Mesenchymal stem cell (in vitro differentiated cells and primary cell): ENCODE measurements around the gene SOX10.

Source experiments
- DNase-seq: peaks from one replicate; pipeline ENCODE4 v3.0.0-alpha.2; 2013
- H2AFZ ChIP-seq: one replicate; pipeline ENCODE4 v1.6.1; 2013; ENCODE audit warnings: low read depth, mild to moderate bottlenecking, control low read depth, inconsistent platforms, low read length, moderate library complexity
- H2AK5ac ChIP-seq: 2 replicates; pipeline ENCODE4 v1.6.1; 2013; ENCODE audit warnings: low read length, moderate library complexity, mild to moderate bottlenecking, inconsistent platforms; ENCODE audit not compliant: severe bottlenecking
- H2BK120ac ChIP-seq: one replicate; pipeline ENCODE4 v1.6.1; 2013; ENCODE audit warnings: low read depth, mild to moderate bottlenecking, inconsistent platforms, low read length, moderate library complexity
- H2BK12ac ChIP-seq, 2 experiments: one replicate each; pipeline ENCODE4 v1.6.1; 2013; ENCODE audit warnings: inconsistent platforms in 2 of 2, low read length in 2 of 2, mild to moderate bottlenecking in 2 of 2, moderate library complexity in 2 of 2, control low read depth in 1 of 2
- H2BK15ac ChIP-seq: one replicate; pipeline ENCODE4 v1.6.1; 2013; ENCODE audit warnings: mild to moderate bottlenecking, low read depth, inconsistent platforms; ENCODE audit not compliant: poor library complexity, severe bottlenecking
- H2BK5ac ChIP-seq: 2 replicates; pipeline ENCODE4 v1.6.1; 2013; ENCODE audit warnings: low read depth, mild to moderate bottlenecking, low read length, control low read depth, inconsistent platforms; ENCODE audit not compliant: poor library complexity, severe bottlenecking
- H3K14ac ChIP-seq, 2 experiments: one replicate each; pipeline ENCODE4 v1.6.1; 2013; ENCODE audit warnings: inconsistent platforms in 2 of 2, low read length in 2 of 2, control low read depth in 1 of 2, mild to moderate bottlenecking in 1 of 2, moderate library complexity in 1 of 2
- H3K18ac ChIP-seq, 2 experiments: one replicate each; pipeline ENCODE4 v1.6.1; 2013; ENCODE audit warnings: inconsistent platforms in 2 of 2, low read length in 2 of 2, control low read depth in 1 of 2, low read depth in 1 of 2, mild to moderate bottlenecking in 1 of 2
- H3K23ac ChIP-seq, 2 experiments: one replicate each; pipeline ENCODE4 v1.6.1; 2013; ENCODE audit warnings: inconsistent platforms in 2 of 2, low read length in 2 of 2, mild to moderate bottlenecking in 2 of 2, moderate library complexity in 2 of 2, control low read depth in 1 of 2
- H3K27ac ChIP-seq: 2 replicates; pipeline ENCODE4 v1.5.1; 2013; ENCODE audit warnings: mild to moderate bottlenecking, moderate library complexity, low read length, control low read depth, inconsistent platforms; ENCODE audit not compliant: poor library complexity, severe bottlenecking
- H3K27me3 ChIP-seq, 2 experiments: 2 replicates each; pipeline versions ENCODE4 v1.6.1 to v1.7.0; 2013; ENCODE audit warnings: low read length in 2 of 2, mild to moderate bottlenecking in 2 of 2, moderate library complexity in 2 of 2, control low read depth in 1 of 2, inconsistent platforms in 1 of 2; ENCODE audit not compliant: control insufficient read depth in 1 of 2, insufficient read depth in 1 of 2
- H3K36me3 ChIP-seq, 2 experiments: 2 replicates each; pipeline versions ENCODE4 v1.6.1 to v1.7.0; 2013; ENCODE audit warnings: low read length in 2 of 2, control low read depth in 1 of 2, inconsistent platforms in 1 of 2, low read depth in 1 of 2, mild to moderate bottlenecking in 1 of 2; ENCODE audit not compliant: insufficient read depth in 2 of 2, control insufficient read depth in 1 of 2
- H3K4ac ChIP-seq, 2 experiments: one replicate each; pipeline ENCODE4 v1.6.1; 2013; ENCODE audit warnings: inconsistent platforms in 2 of 2, low read length in 2 of 2, mild to moderate bottlenecking in 2 of 2, moderate library complexity in 2 of 2, control low read depth in 1 of 2, low read depth in 1 of 2
- H3K4me1 ChIP-seq: 2 replicates; pipeline ENCODE4 v1.6.1; 2013; ENCODE audit warnings: low read depth, low read length, control low read depth; ENCODE audit not compliant: control insufficient read depth, insufficient read depth
- H3K4me2 ChIP-seq: 2 replicates; pipeline ENCODE4 v1.6.1; 2013; ENCODE audit warnings: low read length, mild to moderate bottlenecking, inconsistent platforms; ENCODE audit not compliant: poor library complexity, severe bottlenecking
- H3K4me3 ChIP-seq, 2 experiments: 2 replicates each; pipeline versions ENCODE4 v1.5.1 to v1.7.0; 2013; ENCODE audit warnings: low read length in 2 of 2, mild to moderate bottlenecking in 2 of 2, control low read depth in 1 of 2, low read depth in 1 of 2; ENCODE audit not compliant: insufficient read depth in 1 of 2
- H3K79me1 ChIP-seq: replicated peaks from 2 replicates; pipeline ENCODE4 v1.6.1; 2013; ENCODE audit warnings: mild to moderate bottlenecking, control low read depth, low read length, inconsistent platforms; ENCODE audit not compliant: poor library complexity, severe bottlenecking
- H3K9ac ChIP-seq: 2 replicates; pipeline ENCODE4 v1.7.0; 2013; ENCODE audit warnings: mild to moderate bottlenecking, low read length, moderate library complexity
- H3K9me3 ChIP-seq: 2 replicates; pipeline ENCODE4 v1.7.0; 2013; ENCODE audit warnings: mild to moderate bottlenecking, low read length; ENCODE audit not compliant: control insufficient read depth
- H4K8ac ChIP-seq: one replicate; pipeline ENCODE4 v1.6.1; 2013; ENCODE audit warnings: inconsistent platforms, mild to moderate bottlenecking, low read length, moderate library complexity
- H4K91ac ChIP-seq: one replicate; pipeline ENCODE4 v1.6.1; 2013; ENCODE audit warnings: mild to moderate bottlenecking, low read length, inconsistent platforms
- WGBS: methylation state at CpG from one replicate; pipeline ENCODE4 v1.1.7; 2013; ENCODE audit warnings: mixed read lengths; 5-methylcytosine and 5-hydroxymethylcytosine counted together

The SOX10 gene

GRCh38 chr22:37982151-37982785 is 2.1 kb downstream of the SOX10 start:
- no peaks in the 10 kb centered on the region for H3K9me3 ChIP-seq
- no peak overlapping the region for H3K23ac ChIP-seq
- WGBS = 84% methylated on average over 8 of the region's 8 CpGs
- H3K27me3 ChIP-seq = peaks cover 0 to 35% of the 10 kb centered on the region in 2 experiments
- H4K91ac ChIP-seq = no peak overlapping the region
- H3K4me1 ChIP-seq = peaks cover 4% of the 10 kb centered on the region
- no peak overlapping the region for H2AK5ac ChIP-seq
- peaks cover 0 to 43% of the 10 kb centered on the region in 2 experiments for H3K36me3 ChIP-seq
- H3K27ac ChIP-seq = no peak overlapping the region
- H3K79me1 ChIP-seq = no peaks in the 10 kb centered on the region
- H2BK12ac ChIP-seq = no peak overlapping the region
- no peak overlapping the region for H3K18ac ChIP-seq
- no peak overlapping the region for H3K4me2 ChIP-seq
- no peak overlapping the region for H2BK5ac ChIP-seq
- H3K14ac ChIP-seq = no peak overlapping the region
- DNase-seq = no peak
- no peak overlapping the region for H2BK120ac ChIP-seq
- no peak overlapping the region for H3K4me3 ChIP-seq
- H2BK15ac ChIP-seq = no peak overlapping the region
- H3K9ac ChIP-seq = no peak overlapping the region
- H4K8ac ChIP-seq = no peak overlapping the region
- no peak overlapping the region for H3K4ac ChIP-seq
- H2AFZ ChIP-seq = no peak overlapping the region

GRCh38 chr22:37981282-37982011 is 2.9 kb downstream of the SOX10 start:
- no peak overlapping the region for H3K14ac ChIP-seq
- H2BK12ac ChIP-seq = no peak overlapping the region
- no peak overlapping the region for H3K9ac ChIP-seq
- no peak overlapping the region for H3K27ac ChIP-seq
- H4K91ac ChIP-seq = no peak overlapping the region
- H3K4me1 ChIP-seq = peaks cover 4% of the 10 kb centered on the region
- H2BK5ac ChIP-seq = no peak overlapping the region
- H2AK5ac ChIP-seq = no peak overlapping the region
- H2BK15ac ChIP-seq = no peak overlapping the region
- no peaks in the 10 kb centered on the region for H3K79me1 ChIP-seq
- no peak overlapping the region for H3K4ac ChIP-seq
- H2BK120ac ChIP-seq = no peak overlapping the region
- no peak overlapping the region for H4K8ac ChIP-seq
- no peak for DNase-seq
- H3K18ac ChIP-seq = no peak overlapping the region
- H3K4me2 ChIP-seq = no peak overlapping the region
- 98% methylated on average over 6 of the region's 6 CpGs for WGBS
- H3K27me3 ChIP-seq = peaks cover 0 to 35% of the 10 kb centered on the region in 2 experiments
- no peak overlapping the region for H2AFZ ChIP-seq
- no peak overlapping the region for H3K23ac ChIP-seq
- no peak overlapping the region for H3K4me3 ChIP-seq
- no peaks in the 10 kb centered on the region for H3K9me3 ChIP-seq
- H3K36me3 ChIP-seq = peaks cover 2 to 43% of the 10 kb centered on the region in 2 experiments

GRCh38 chr22:37979782-37980181 is 4.6 kb downstream of the SOX10 start:
- Histone ChIP-seq H3K36me3 (peaks cover 8 to 43% of the 10 kb centered on the region in 2 experiments), H3K23ac (no peak overlapping the region), H3K27ac (no peak overlapping the region), H3K9me3 (no peaks in the 10 kb centered on the region), H2BK15ac (no peak overlapping the region), H3K4me1 (peaks cover 4% of the 10 kb centered on the region), H3K4me2 (no peak overlapping the region), H3K18ac (no peak overlapping the region), H4K91ac (no peak overlapping the region), H4K8ac (no peak overlapping the region), H2BK12ac (no peak overlapping the region), H3K27me3 (peaks cover 0 to 33% of the 10 kb centered on the region in 2 experiments), H2AFZ (no peak overlapping the region), H3K14ac (no peak overlapping the region), H2AK5ac (no peak overlapping the region), H2BK120ac (no peak overlapping the region), H3K79me1 (no peaks in the 10 kb centered on the region), H2BK5ac (no peak overlapping the region), H3K4ac (no peak overlapping the region), H3K4me3 (no peak overlapping the region), H3K9ac (no peak overlapping the region)
- DNase-seq = no peak
- WGBS = 80% methylated on average over 8 of the region's 8 CpGs

- Histone ChIP-seq H3K4me1 (peaks cover 2% of the 10 kb centered on the region), H3K4me3 (no peak overlapping the region), H3K23ac (no peak overlapping the region), H4K91ac (no peak overlapping the region), H2AK5ac (no peak overlapping the region), H3K9me3 (no peaks in the 10 kb centered on the region), H2BK120ac (no peak overlapping the region), H2BK15ac (no peak overlapping the region), H4K8ac (no peak overlapping the region), H2BK5ac (no peak overlapping the region), H3K4ac (no peak overlapping the region), H3K36me3 (peaks cover 11 to 47% of the 10 kb centered on the region in 2 experiments), H3K14ac (no peak overlapping the region), H3K79me1 (no peaks in the 10 kb centered on the region), H3K27me3 (peaks cover 0 to 7% of the 10 kb centered on the region in 2 experiments), H2AFZ (peak overlapping the region; percentile 23), H3K18ac (no peak overlapping the region), H2BK12ac (no peak overlapping the region), H3K4me2 (no peak overlapping the region), H3K27ac (no peak overlapping the region), H3K9ac (no peak overlapping the region)
- DNase-seq = no peak
- WGBS = 97% methylated on average over 4 of the region's 4 CpGs
Observed at GRCh38 chr22:37976547-37976946, 7.8 kb downstream of the SOX10 start.
